DMS153 treated with DMSO at 0.1 percent for 48 hours (cell line): ENCODE data around the gene ZFP1.
"Not testable (repeated sequence)": the region's sequence is repeated elsewhere in the genome, so short reads cannot be mapped to it uniquely, and the experiment has no call there.

Experiments used
- DNase-seq: peaks from one replicate; lab custom pipeline; 2025; ENCODE audit not compliant: unreplicated experiment; lab: John Stamatoyannopoulos, UW

The ZFP1 gene

DNA sequence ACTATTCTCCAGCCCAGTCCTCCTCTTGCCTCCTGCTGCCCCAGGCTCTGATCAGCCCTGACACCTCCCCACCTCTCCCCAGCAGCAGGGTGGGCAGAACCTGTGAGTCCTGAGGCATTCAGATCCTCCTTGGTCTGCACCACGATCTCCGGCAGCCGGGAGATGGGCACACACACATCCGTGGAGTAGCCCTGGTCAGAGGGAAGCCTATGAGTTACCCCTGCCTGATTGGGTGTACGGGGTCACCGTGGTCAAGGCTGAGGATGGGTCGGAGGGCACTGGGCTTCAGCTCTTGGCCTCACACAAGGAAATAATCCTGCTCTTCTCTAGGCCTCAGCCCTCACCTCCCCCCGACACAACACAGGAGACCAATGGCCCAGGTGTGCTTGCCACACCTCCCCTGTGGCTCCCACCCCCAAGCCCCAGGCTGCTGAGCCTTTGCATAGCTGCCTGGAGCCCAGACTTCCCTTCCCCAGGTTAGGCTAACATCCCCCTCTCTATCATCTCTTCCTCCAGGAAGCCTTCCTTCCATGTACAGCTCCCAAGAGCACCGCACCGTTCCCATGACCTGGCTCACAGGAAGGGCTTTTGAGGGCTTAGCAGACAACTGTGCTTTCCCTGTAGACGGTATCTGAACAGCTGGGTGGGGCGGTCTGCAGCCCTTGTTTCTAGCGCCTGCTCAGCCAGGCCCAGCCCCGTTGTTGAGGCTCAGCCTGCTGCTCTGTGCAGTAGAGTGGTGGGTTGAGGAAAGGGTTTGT lies 35.4 kb upstream of the ZFP1 start:
- DNase-seq, result no peak

DNA sequence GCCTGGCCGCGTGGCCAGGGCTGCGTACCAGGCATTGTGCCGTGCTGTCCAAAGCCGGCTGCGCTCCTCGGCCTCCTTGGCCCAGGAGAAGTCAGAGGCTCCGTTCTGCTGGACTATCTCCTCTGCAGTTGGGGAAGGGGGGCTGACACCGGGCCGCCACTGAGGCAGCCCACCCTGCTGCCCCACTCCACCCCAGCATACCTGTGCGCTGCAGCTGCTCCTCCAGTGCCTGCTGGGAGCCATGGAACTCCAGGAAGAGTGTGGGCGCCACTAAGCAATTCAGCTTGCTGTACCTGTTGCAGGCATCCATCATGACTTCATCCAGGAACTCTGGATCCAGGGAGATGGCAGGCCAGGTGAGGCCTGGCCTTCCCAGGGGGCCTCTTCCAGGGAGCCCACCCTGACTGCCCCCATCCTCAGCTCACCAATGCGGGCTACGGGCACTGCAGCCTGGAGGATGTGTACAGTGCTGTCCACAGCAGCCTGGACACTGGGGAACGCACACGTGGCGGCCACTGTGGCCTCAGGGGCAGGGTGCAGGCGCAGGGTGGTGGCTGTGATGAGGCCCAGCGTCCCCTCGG lies 34.7 kb upstream of the ZFP1 start:
- DNase-seq, result no peak

DNA sequence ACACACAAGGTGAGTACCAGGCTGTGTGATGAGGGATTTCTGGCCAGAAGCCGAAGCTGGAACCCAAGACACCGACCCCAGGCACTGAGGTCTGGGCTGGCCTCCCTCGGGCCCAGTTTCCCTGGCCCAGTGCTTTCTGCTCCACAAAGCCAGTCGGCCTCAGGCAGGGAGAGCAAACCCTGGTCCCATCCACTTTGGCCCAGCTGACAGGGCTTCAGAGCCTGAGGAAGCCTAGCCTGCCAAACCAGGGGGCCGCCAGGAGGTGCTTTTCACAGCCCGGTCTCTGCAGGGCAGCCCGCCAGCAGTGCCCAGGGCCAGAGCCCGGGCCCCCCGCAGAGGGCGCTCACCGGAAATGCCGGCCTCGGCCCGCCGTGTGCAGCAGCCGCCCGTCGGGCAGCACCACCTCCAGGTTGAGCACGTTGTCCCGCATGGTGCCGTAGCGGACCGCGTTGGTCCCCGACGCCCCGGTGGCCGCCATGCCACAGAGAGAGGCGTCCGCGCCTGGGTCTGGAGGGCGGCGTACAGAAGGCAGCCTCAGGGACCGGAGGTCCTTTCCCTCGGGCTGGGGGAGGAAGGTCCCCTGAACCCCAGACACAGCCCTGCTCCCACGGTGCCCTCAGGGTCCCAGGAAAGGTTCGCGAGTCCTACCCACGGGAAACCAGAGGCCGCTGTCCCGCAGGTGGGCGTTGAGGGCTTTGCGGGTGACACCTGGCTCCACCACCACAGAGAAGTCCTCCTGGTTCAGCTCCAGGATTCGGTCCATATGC lies 34.0 kb upstream of the ZFP1 start:
- no peak for DNase-seq

DNA sequence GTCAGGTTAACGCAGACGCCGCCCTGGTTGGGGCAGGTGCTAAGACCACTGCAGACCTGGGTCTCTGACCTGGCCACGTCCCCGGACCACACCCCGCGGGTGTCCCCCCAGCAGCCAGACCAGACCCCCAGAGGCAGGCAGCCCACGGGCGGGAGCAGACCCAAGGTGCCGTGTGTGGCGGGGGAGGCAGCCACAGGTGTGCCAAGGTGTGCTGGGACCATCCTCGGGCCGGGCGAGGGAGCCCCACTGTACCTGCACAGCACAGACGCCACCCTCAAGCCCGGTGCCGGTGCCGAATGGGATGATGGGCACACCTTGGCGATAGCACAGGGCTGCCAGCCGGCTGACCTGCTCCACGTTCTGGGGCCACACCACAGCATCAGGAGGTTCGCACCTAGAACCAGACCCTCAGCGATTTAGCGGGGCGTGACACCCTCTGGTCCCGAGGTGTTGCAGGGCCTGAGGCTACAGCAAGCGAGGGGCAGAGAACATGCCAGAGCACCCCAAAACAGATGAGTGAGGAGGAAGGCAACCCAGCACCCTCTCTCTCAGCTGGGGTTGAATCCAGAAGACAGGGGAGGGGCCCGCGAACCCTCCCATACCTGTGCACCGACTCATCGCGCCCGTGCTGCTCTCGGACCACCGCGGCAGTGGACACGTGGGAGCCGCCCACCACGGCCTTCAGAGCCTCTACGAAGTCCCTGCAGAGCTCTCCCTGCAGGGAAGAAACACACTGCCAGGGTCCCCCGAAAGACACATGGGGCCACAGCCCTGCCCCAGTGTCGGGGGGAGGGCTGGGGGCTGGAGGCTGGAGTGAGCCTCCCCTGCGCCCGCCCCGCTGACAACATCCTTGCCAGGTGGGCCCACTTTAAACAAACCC lies 33.1 kb upstream of the ZFP1 start:
- DNase-seq, result no peak

DNA sequence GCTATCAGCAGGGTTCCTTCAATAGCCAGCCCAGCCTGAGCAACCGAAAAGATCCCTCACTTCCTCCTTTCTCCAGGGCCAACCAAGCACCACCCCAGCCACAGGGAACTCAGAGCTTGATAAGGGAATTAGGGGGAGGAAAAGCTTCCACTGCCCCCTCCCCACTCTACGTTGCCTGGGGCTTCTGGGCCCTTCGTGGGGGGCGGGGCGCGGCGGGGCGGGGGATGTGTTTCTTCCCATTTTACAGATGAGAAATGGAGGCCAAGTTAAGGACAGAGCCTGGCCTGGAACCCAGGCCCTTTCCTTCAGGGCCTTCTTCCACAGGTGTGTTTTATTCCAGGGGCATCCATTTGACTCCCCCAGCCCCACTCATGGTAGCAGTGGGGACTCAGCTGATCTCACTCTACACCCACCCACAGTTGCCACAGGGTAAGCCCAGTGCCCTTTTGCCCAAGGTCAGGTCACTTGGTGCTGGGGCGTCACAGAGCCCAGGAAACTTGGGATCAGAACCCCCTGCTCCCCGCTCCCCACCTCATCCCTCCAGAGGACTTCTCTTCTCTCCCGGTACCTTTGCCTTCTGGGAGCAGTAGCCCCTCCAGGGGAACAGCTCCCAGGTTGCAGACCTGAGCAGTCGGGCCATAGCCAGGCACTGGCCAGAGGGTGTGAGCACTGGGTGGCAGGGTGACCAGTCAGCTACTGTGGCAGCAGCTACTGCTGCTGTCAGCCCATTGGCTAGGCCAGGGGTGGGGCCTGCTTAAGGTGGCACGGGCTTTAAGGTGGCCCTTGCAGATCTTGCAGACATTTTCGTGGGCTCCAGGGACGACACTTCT lies 32.0 kb upstream of the ZFP1 start, which contains the start of gene LDHD:
LDHD (minus strand) TSS at position 700 of the 830 bp plus-strand sequence; CDS start at position 640, 60 bp downstream.
- DNase-seq, result no peak

DNA sequence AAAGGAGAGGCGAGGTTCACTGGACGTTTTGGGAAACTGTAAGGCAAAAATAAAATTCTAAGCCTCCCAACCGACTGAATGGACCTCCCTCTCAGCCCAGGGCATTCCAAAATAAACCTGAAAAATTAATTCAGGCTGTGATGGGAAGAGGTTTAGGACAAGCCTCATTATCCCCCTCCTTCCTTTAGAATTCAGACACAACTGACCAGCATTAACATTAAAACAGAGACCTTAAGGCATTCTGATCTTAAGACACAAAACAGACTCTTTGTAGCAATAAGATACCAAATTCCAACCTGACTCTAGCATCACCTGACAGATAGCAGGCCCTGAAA lies 31.4 kb upstream of the ZFP1 start:
- DNase-seq, result no peak

DNA sequence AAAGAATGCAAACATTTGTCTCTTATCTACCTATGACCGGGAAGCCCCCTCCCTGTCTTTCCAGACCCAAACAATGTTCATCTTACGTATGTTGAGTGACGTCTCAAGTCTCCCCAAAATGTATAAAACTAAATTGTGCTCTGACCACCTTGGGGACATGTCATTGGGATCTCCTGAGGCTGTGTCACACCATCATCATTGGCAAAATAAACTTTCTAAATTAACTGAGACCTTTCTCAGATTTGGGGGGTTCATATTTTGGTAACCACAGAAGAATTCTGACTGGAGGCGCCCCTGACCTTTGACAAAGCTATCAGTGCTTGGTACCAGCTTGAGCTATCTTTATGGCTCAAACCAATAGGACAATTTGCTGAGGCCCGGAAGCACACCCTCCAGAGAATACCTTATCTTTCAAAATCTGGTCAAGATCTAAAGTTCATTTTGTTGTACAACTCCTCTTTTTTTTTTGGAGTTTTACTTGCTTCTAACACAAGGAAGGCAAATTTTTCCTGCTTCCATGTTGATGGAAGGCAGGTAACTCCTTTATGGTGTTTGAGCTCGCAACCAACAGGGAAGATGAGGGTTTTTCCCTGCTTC lies 29.3 kb upstream of the ZFP1 start:
- no peak for DNase-seq

DNA sequence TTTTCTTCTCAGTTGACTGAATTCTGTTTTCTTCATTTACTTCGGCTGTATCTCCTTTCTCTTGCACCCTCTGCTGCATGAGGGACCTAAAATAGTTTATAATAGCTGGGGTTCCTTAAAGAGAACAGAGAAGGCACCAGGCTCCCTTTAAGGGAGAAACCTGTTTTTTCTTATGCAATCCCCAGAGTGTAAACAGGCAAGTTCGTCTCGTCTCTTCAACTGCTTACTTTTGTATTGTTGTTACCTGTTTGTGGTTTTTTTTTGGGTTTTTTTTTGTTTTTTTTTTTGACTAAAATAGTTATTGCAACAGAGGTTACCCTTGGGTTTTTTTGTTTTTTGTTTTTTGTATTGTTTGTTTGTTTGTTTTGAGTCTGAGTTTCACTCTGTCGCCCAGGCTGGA lies 28.1 kb upstream of the ZFP1 start:
- no peak for DNase-seq

DNA sequence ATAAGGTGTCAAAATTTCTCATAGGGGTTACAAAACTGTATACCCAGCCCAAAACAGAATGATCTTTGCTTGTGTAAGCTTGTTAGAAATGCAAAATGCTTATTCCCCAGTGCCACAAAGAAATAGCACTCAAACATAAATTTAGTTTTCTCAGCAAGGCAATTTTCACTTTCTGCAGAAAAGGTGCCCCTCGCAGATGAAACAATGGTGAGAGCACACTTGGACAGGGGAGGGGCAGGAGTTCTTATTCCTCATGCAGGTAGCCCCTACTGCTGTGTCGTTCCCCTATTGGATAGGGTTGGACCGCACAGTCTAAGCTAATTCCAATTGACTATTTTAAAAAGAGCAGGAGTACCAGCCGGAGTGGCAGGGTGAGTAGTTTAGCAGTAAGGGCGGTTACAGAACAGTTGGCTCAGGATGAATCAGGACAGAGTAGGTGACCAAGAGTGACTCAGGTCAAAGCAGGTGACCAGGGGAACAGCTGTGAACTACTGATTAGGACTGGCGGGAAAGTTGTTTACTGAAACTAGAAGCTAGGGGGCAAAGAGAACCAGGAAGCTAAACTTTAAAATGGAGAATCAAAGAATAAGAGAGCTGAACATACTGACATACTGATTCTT lies 26.3 kb upstream of the ZFP1 start:
- DNase-seq, result no peak

DNA sequence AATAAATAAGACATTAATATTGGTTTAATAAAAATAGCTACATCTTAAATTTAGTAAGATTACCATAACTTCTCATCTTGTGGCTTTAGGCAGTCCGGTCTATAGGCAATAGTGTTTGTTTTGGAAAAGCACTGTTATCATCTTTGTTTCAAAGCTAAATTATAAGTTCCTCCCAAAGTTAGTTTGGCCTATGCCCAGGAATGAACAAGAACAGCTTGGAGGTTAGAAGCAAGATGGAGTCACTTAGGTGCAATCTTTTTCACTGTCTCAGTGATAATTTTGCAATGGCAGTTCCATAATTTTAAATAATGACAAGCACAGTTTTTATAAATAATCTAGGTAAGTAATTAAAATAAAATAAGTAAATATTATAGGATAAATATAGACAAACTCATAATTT lies 25.7 kb upstream of the ZFP1 start:
- DNase-seq, result no peak

DNA sequence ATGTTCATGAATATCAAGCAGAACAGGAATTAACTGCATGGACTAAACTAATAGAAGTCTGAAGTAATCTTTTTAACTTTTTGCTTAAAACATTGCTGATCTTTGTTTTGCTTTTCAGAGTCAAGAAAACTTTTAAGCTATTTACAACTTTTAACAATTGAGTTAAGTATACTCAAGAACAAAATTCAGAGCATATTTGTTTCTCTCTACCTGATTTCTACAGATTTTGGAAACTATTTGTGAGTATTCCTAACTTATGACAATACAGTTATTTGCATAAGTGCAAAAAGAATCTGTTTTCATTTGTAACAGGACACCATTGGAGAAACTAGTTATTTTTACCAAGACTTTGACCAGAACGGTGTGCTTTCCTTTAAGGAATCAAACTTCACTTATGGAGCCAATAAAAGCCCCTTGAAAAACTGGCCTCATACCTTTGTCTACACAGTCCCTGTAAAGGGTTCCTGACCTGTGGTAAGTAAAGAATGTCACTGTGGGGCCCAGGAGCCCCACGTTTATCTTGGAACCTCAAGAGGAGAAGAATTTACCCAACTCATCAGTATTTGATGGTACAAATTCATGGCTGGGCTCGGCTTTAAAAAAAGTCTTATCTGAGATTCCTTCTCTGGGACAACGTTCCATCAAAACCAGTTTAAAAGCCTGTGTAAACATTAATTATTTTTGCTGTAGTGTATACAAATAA lies 20.5 kb upstream of the ZFP1 start:
- no peak for DNase-seq

DNA sequence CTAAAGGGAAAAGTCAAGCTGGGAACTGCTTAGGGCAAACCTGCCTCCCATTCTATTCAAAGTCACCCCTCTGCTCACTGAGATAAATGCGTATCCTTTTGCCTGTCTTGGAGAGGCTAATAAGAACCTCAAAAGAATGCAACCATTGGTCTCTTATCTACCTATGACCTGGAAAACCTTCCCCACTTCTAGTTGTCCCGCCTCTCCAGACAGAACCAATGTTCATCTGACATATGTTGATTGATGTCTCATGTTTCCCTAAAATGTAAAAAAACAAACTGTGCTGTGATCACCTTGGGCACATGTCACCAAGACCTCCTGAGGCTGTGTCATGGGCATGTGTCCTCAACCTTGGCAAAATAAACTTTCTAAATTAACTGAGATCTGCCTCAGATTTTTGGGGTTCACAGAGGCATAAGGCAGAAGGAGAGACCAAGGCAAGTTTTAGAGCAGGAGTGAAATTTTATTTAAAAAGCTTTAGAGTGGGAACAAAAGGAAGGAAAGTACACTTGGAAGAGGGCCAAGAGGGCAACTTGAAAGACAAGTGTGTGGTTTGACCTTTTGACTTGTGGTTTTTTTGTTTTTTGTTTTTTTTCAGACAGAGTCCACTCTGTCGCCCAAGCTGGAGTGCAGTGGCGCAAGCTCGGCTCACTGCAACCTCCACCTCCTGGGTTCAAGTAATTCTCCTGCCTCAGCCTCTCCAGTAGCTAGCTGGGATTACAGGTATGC lies 18.7 kb upstream of the ZFP1 start:
- DNase-seq, result not testable (repeated sequence)

DNA sequence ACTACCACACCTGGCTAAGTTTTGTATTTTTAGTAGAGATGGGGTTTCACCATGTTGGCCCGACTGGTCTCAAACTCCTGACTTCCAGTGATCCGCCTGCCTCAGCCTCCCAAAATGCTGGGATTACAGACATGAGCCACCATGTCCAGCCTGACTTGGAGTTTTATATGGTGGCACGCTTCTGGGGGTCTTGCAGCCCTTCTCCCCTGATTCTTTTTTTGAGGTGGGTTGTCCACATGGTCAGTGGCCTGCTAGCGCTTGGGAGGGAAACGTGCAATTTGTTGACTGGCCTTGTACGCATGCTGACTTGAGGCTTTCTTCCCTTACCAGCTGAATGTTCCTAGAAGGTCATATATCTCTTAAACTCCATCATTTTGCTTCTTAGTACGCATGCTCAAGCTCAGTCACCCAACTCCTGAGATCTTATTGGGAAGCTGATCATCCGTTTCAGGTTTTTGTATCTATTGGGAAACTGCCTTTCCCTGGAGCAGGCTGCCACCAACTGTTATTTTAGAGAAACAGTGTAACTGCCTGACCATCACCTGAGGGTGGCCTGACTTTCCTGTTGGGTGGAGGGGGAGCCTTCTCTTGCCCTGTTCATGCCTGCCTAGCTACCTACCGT lies 18.1 kb upstream of the ZFP1 start:
- no peak for DNase-seq

DNA sequence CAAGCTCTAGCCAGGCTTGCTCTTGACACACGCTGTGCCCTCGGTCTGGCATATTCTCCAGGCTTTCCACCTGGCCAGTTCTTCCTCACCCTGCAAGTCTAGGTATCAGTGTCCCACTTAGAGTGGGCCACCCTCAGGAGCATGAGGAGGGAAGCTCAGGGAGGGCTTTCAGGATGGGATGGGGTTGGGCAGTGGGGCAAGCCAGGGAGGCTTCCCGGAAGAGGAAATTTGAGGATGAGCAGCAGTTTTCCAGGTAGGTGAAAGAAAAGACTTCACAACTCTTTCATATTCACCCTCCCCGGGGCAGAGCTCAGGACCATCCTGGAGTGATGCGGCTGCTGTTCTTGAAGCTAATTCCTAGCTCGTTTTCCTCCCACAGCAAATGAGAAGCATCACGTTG lies 17.2 kb upstream of the ZFP1 start:
- no peak for DNase-seq

DNA sequence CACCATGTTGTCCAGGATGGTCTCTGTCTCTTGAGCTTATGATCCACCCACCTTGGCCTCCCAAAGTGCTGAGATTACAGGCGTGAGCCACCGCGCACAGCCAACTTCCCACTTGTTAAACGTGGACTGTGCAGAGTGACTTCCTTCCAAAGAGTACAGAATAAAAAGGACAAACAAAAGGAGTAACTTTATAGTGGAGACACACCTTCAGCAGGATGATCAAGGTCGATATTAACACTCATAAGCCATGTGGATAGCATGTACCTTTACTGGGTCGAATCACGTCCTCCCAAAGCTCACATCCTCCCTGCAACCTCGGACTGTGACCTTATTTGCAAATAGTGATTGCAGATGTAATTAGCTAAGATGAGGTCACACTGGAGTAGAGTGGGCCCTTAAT lies 10.1 kb upstream of the ZFP1 start:
- DNase-seq, result no peak

DNA sequence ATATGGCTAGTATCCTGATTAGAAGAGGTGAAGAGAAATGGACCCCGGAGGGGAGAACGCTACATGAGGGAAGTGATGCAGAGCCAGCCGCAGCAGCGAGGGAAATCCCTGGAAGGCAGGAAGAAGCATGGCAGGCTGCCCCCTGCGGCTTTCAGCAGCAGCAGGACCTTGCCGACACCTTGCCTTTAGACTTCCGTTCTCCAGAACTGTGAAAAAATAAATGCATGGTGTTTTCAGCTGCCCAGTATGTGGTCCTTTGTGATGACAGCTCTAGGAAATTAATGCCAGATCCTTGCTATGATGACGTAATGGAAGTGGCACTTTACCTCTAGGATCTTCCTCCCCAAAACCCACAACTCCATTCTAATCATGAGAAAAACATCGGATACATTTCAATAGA lies 9.7 kb upstream of the ZFP1 start:
- no peak for DNase-seq

DNA sequence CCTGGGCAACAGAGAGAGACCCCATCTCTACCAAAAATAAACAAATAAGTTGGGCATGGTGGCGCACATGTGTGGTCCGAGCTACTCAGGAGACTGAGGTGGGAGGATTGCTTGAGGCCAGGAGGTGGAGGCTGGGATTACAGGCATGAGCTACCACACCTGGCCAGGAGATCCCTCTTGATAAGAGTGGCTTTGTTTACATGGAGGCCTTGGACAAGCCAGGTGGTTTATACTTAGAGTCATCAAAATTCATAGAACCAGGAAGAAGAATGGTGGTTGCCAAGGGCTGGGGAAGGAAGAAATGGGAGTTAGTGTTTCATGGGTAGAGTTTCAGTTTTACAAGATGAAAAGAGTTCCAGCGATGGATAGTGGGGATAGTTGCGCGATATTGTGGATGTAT lies 8.8 kb upstream of the ZFP1 start:
- DNase-seq, result no peak

DNA sequence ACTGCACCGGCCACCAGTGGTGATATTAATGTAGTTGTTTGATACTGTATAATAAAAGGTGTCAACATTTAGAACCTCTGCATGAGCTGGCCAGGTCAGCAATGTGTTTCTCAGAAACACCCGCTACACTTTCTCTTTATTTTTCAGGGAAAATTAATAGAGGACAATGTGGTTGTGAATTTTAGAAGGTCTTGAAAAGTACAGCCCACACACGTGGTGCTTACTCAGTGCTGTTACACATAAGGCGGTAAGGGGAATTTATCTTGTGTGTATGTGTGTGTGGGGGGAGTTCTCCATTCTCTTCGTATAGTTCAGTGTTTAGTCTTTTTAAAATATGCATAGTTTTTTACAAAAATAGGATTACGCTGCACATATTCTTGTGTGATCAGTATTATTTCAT lies 4.4 kb upstream of the ZFP1 start:
- no peak for DNase-seq
